ENCODE results near the gene RNF151. TPM values are rescaled to one million over a fixed set of nuclear protein-coding genes. Genes with fewer than 3 reads are reported as not detected.

Gene RNF151
- total RNA-seq, 1 donor from 2014 or later, result not detected

GRCh38 chr16:1965396-1966001, 1.2 kb upstream of the RNF151 start:
- peaks cover 29% of the 10 kb centered on the region for H3K36me3 Mint-ChIP-seq (ENCODE audit: low read depth)
- H3K27ac Mint-ChIP-seq (ENCODE audit: unreplicated experiment), result peak overlapping the region; percentile 97
- DNase-seq (ENCODE audit: low read depth, low spot score), result no peak
- H3K4me1 Mint-ChIP-seq, result peaks cover 38% of the 10 kb centered on the region
- no peak for TF ChIP-seq CTCF (conservative IDR thresholded peaks at IDR 0.05)
- H3K9me3 Mint-ChIP-seq, result no peaks in the 10 kb centered on the region
- peak overlapping the region; percentile 92 for H3K4me3 Mint-ChIP-seq
- peaks cover 13% of the 10 kb centered on the region for H3K27me3 Mint-ChIP-seq (ENCODE audit: low read depth)

GRCh38 chr16:1968146-1968953, 1.7 kb downstream of the RNF151 start:
- no peak for DNase-seq (ENCODE audit: low read depth, low spot score)
- peaks cover 10% of the 10 kb centered on the region for H3K27me3 Mint-ChIP-seq (ENCODE audit: low read depth)
- TF ChIP-seq CTCF (conservative IDR thresholded peaks at IDR 0.05), result no peak
- peaks cover 13% of the 10 kb centered on the region for H3K36me3 Mint-ChIP-seq (ENCODE audit: low read depth)
- peaks cover 32% of the 10 kb centered on the region for H3K4me1 Mint-ChIP-seq
- H3K4me3 Mint-ChIP-seq, result peak overlapping the region; percentile 79
- no peaks in the 10 kb centered on the region for H3K9me3 Mint-ChIP-seq
- no peak overlapping the region for H3K27ac Mint-ChIP-seq (ENCODE audit: unreplicated experiment)

- Mint-ChIP-seq H3K27me3 (ENCODE audit: low read depth) (peaks cover 5% of the 10 kb centered on the region), H3K4me3 (peak within 1 kb of the TSS; percentile 97), H3K36me3 (ENCODE audit: low read depth) (no peaks in the 10 kb centered on the region), H3K4me1 (peaks cover 18% of the 10 kb centered on the region), H3K9me3 (no peaks in the 10 kb centered on the region), H3K27ac (ENCODE audit: unreplicated experiment) (peak within 1 kb of the TSS; percentile 97)
- no peak for TF ChIP-seq CTCF (conservative IDR thresholded peaks at IDR 0.05)
- DNase-seq (ENCODE audit: low read depth, low spot score), result peak; percentile 89
Measured at GRCh38 chr16:1971796-1972489, 5.3 kb downstream of the RNF151 start, which contains the start of gene TBL3. TSS of gene TBL3 (plus strand) at chr16:1972053. CDS start at chr16:1972165, 112 bp downstream.

GRCh38 chr16:1972490-1972877, 5.8 kb downstream of the RNF151 start:
- peak overlapping the region; percentile 97 for H3K4me3 Mint-ChIP-seq
- H3K27me3 Mint-ChIP-seq (ENCODE audit: low read depth), result peaks cover 6% of the 10 kb centered on the region
- H3K4me1 Mint-ChIP-seq, result peaks cover 18% of the 10 kb centered on the region
- no peaks in the 10 kb centered on the region for H3K36me3 Mint-ChIP-seq (ENCODE audit: low read depth)
- no peak for DNase-seq (ENCODE audit: low read depth, low spot score)
- TF ChIP-seq CTCF (conservative IDR thresholded peaks at IDR 0.05), result no peak
- peak overlapping the region; percentile 35 for H3K27ac Mint-ChIP-seq (ENCODE audit: unreplicated experiment)
- no peaks in the 10 kb centered on the region for H3K9me3 Mint-ChIP-seq

- Mint-ChIP-seq H3K4me3 (peak overlapping the region; percentile 97), H3K36me3 (ENCODE audit: low read depth) (no peaks in the 10 kb centered on the region), H3K27me3 (ENCODE audit: low read depth) (peaks cover 12% of the 10 kb centered on the region), H3K27ac (ENCODE audit: unreplicated experiment) (no peak overlapping the region), H3K4me1 (peaks cover 18% of the 10 kb centered on the region), H3K9me3 (no peaks in the 10 kb centered on the region)
- TF ChIP-seq CTCF (conservative IDR thresholded peaks at IDR 0.05), result no peak
- no peak for DNase-seq (ENCODE audit: low read depth, low spot score)
Measured at GRCh38 chr16:1973461-1974156, 7.0 kb downstream of the RNF151 start.

Data from neural crest cell (in vitro differentiated cells).